Measurements from ENCODE around the gene SLC18B1.

- TF ChIP-seq POLR2AphosphoS5 (IDR thresholded peaks at IDR 0.05) (no peak), CTCF (IDR thresholded peaks at IDR 0.05 in 8 of 11, conservative IDR thresholded peaks at IDR 0.05 in 3 of 11) (no peak)
Measured at GRCh38 chr6:132785936-132786335, 12.5 kb downstream of the SLC18B1 start.

All from spleen (tissue), 7 donors.